SU-DHL-6 (cell line): Measurements from ENCODE around the gene ACTN3.

Experiments
- EZH2phosphoT487 ChIP-seq: fragments of 200-600 bp; sonication (generic), shearing (Covaris generic); conservative IDR thresholded peaks from 2 replicates; pipeline ENCODE4 v1.6.1; 2018; ENCODE audit warnings: mild to moderate bottlenecking, antibody characterized with exemption, low read length, moderate library complexity, mixed read lengths
- TF ChIP-seq, protein P1 (sequence below): fragments of 200-600 bp; sonication (generic); IDR thresholded peaks from one replicate; pipeline ENCODE4 v1.5.1; 2017; ENCODE audit warnings: antibody characterized with exemption, mild to moderate bottlenecking, low read length, moderate library complexity; ENCODE audit not compliant: insufficient read depth, poor library complexity, severe bottlenecking

- TF ChIP-seq, protein P1, sequence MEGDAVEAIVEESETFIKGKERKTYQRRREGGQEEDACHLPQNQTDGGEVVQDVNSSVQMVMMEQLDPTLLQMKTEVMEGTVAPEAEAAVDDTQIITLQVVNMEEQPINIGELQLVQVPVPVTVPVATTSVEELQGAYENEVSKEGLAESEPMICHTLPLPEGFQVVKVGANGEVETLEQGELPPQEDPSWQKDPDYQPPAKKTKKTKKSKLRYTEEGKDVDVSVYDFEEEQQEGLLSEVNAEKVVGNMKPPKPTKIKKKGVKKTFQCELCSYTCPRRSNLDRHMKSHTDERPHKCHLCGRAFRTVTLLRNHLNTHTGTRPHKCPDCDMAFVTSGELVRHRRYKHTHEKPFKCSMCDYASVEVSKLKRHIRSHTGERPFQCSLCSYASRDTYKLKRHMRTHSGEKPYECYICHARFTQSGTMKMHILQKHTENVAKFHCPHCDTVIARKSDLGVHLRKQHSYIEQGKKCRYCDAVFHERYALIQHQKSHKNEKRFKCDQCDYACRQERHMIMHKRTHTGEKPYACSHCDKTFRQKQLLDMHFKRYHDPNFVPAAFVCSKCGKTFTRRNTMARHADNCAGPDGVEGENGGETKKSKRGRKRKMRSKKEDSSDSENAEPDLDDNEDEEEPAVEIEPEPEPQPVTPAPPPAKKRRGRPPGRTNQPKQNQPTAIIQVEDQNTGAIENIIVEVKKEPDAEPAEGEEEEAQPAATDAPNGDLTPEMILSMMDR, result no peak
- TF ChIP-seq EZH2phosphoT487, result no peak
These were observed 4.2 kb downstream of the ACTN3 start for GRCh38 chr11:66550887-66551286.
